ENCODE results near the gene BICD2.

The BICD2 gene

GRCh38 chr9:92760070-92760469, 4.6 kb downstream of the BICD2 start:
- Histone ChIP-seq H3K36me3 (ENCODE audit: control insufficient read depth, insufficient read depth, low read length) (no peaks in the 10 kb centered on the region), H3K4me1 (ENCODE audit: control insufficient read depth, insufficient read depth, low read length) (peaks cover 16% of the 10 kb centered on the region), H3K27me3 (ENCODE audit: control insufficient read depth, insufficient read depth, low read length) (no peaks in the 10 kb centered on the region), H3K27ac (ENCODE audit: low read depth, low read length) (no peak overlapping the region), H3K9me3 (ENCODE audit: control insufficient read depth, insufficient read depth, low read length) (no peaks in the 10 kb centered on the region), H3K4me3 (ENCODE audit: low read depth, low read length) (no peak overlapping the region), H3K9ac (ENCODE audit: low read depth, low read length) (no peak overlapping the region)

- Histone ChIP-seq H3K27ac (ENCODE audit: low read depth, low read length) (no peak overlapping the region), H3K9me3 (ENCODE audit: control insufficient read depth, insufficient read depth, low read length) (no peaks in the 10 kb centered on the region), H3K36me3 (ENCODE audit: control insufficient read depth, insufficient read depth, low read length) (no peaks in the 10 kb centered on the region), H3K4me3 (ENCODE audit: low read depth, low read length) (no peak overlapping the region), H3K9ac (ENCODE audit: low read depth, low read length) (no peak overlapping the region), H3K27me3 (ENCODE audit: control insufficient read depth, insufficient read depth, low read length) (no peaks in the 10 kb centered on the region), H3K4me1 (ENCODE audit: control insufficient read depth, insufficient read depth, low read length) (peaks cover 16% of the 10 kb centered on the region)
Observed at GRCh38 chr9:92759446-92759845, 5.2 kb downstream of the BICD2 start.

GRCh38 chr9:92756792-92757191, 7.8 kb downstream of the BICD2 start:
- Histone ChIP-seq H3K27ac (ENCODE audit: low read depth, low read length) (no peak overlapping the region), H3K9me3 (ENCODE audit: control insufficient read depth, insufficient read depth, low read length) (no peaks in the 10 kb centered on the region), H3K9ac (ENCODE audit: low read depth, low read length) (no peak overlapping the region), H3K4me1 (ENCODE audit: control insufficient read depth, insufficient read depth, low read length) (peaks cover 14% of the 10 kb centered on the region), H3K36me3 (ENCODE audit: control insufficient read depth, insufficient read depth, low read length) (no peaks in the 10 kb centered on the region), H3K27me3 (ENCODE audit: control insufficient read depth, insufficient read depth, low read length) (no peaks in the 10 kb centered on the region), H3K4me3 (ENCODE audit: low read depth, low read length) (no peak overlapping the region)

GRCh38 chr9:92754091-92754745, 10.4 kb downstream of the BICD2 start:
- H3K4me3 ChIP-seq (ENCODE audit: low read depth, low read length): no peak overlapping the region
- H3K9ac ChIP-seq (ENCODE audit: low read depth, low read length): no peak overlapping the region

GRCh38 chr9:92752812-92753404, 11.7 kb downstream of the BICD2 start:
- H3K36me3 ChIP-seq (ENCODE audit: control insufficient read depth, insufficient read depth, low read length): no peaks in the 10 kb centered on the region
- H3K27ac ChIP-seq (ENCODE audit: low read depth, low read length): no peak overlapping the region
- H3K9ac ChIP-seq (ENCODE audit: low read depth, low read length): no peak overlapping the region
- H3K27me3 ChIP-seq (ENCODE audit: control insufficient read depth, insufficient read depth, low read length): no peaks in the 10 kb centered on the region
- H3K9me3 ChIP-seq (ENCODE audit: control insufficient read depth, insufficient read depth, low read length): no peaks in the 10 kb centered on the region
- H3K4me3 ChIP-seq (ENCODE audit: low read depth, low read length): no peak overlapping the region
- H3K4me1 ChIP-seq (ENCODE audit: control insufficient read depth, insufficient read depth, low read length): peaks cover 14% of the 10 kb centered on the region

More at GRCh38 chr9:92754091-92754745, 10.4 kb downstream of the BICD2 start:
- Histone ChIP-seq H3K27me3 (ENCODE audit: control insufficient read depth, insufficient read depth, low read length) (no peaks in the 10 kb centered on the region), H3K9me3 (ENCODE audit: control insufficient read depth, insufficient read depth, low read length) (no peaks in the 10 kb centered on the region), H3K27ac (ENCODE audit: low read depth, low read length) (no peak overlapping the region), H3K36me3 (ENCODE audit: control insufficient read depth, insufficient read depth, low read length) (no peaks in the 10 kb centered on the region), H3K4me1 (ENCODE audit: control insufficient read depth, insufficient read depth, low read length) (peaks cover 14% of the 10 kb centered on the region)

GRCh38 chr9:92749934-92750315, 14.7 kb downstream of the BICD2 start:
- Histone ChIP-seq H3K9ac (ENCODE audit: low read depth, low read length) (no peak overlapping the region), H3K27ac (ENCODE audit: low read depth, low read length) (no peak overlapping the region), H3K9me3 (ENCODE audit: control insufficient read depth, insufficient read depth, low read length) (no peaks in the 10 kb centered on the region), H3K36me3 (ENCODE audit: control insufficient read depth, insufficient read depth, low read length) (no peaks in the 10 kb centered on the region), H3K4me3 (ENCODE audit: low read depth, low read length) (no peak overlapping the region), H3K27me3 (ENCODE audit: control insufficient read depth, insufficient read depth, low read length) (no peaks in the 10 kb centered on the region), H3K4me1 (ENCODE audit: control insufficient read depth, insufficient read depth, low read length) (peaks cover 14% of the 10 kb centered on the region)

GRCh38 chr9:92749071-92749933, 15.3 kb downstream of the BICD2 start:
- Histone ChIP-seq H3K9me3 (ENCODE audit: control insufficient read depth, insufficient read depth, low read length) (no peaks in the 10 kb centered on the region), H3K36me3 (ENCODE audit: control insufficient read depth, insufficient read depth, low read length) (no peaks in the 10 kb centered on the region), H3K4me1 (ENCODE audit: control insufficient read depth, insufficient read depth, low read length) (peaks cover 13% of the 10 kb centered on the region), H3K9ac (ENCODE audit: low read depth, low read length) (no peak overlapping the region), H3K27me3 (ENCODE audit: control insufficient read depth, insufficient read depth, low read length) (no peaks in the 10 kb centered on the region), H3K4me3 (ENCODE audit: low read depth, low read length) (no peak overlapping the region), H3K27ac (ENCODE audit: low read depth, low read length) (no peak overlapping the region)

- no peak overlapping the region for H3K27ac ChIP-seq (ENCODE audit: low read depth, low read length)
- no peaks in the 10 kb centered on the region for H3K27me3 ChIP-seq (ENCODE audit: control insufficient read depth, insufficient read depth, low read length)
- H3K4me3 ChIP-seq (ENCODE audit: low read depth, low read length): no peak overlapping the region
- peaks cover 10% of the 10 kb centered on the region for H3K4me1 ChIP-seq (ENCODE audit: control insufficient read depth, insufficient read depth, low read length)
- H3K9ac ChIP-seq (ENCODE audit: low read depth, low read length): no peak overlapping the region
- H3K9me3 ChIP-seq (ENCODE audit: control insufficient read depth, insufficient read depth, low read length): no peaks in the 10 kb centered on the region
- H3K36me3 ChIP-seq (ENCODE audit: control insufficient read depth, insufficient read depth, low read length): no peaks in the 10 kb centered on the region
Observed at GRCh38 chr9:92748233-92748497, 16.5 kb downstream of the BICD2 start.

GRCh38 chr9:92747459-92748232, 17.0 kb downstream of the BICD2 start:
- H3K4me3 ChIP-seq (ENCODE audit: low read depth, low read length): no peak overlapping the region
- H3K27ac ChIP-seq (ENCODE audit: low read depth, low read length): no peak overlapping the region
- H3K4me1 ChIP-seq (ENCODE audit: control insufficient read depth, insufficient read depth, low read length): peaks cover 10% of the 10 kb centered on the region
- no peaks in the 10 kb centered on the region for H3K36me3 ChIP-seq (ENCODE audit: control insufficient read depth, insufficient read depth, low read length)
- no peaks in the 10 kb centered on the region for H3K9me3 ChIP-seq (ENCODE audit: control insufficient read depth, insufficient read depth, low read length)
- H3K27me3 ChIP-seq (ENCODE audit: control insufficient read depth, insufficient read depth, low read length): no peaks in the 10 kb centered on the region
- no peak overlapping the region for H3K9ac ChIP-seq (ENCODE audit: low read depth, low read length)

GRCh38 chr9:92746567-92747458, 17.8 kb downstream of the BICD2 start:
- Histone ChIP-seq H3K27me3 (ENCODE audit: control insufficient read depth, insufficient read depth, low read length) (no peaks in the 10 kb centered on the region), H3K9me3 (ENCODE audit: control insufficient read depth, insufficient read depth, low read length) (no peaks in the 10 kb centered on the region), H3K4me1 (ENCODE audit: control insufficient read depth, insufficient read depth, low read length) (peaks cover 10% of the 10 kb centered on the region), H3K36me3 (ENCODE audit: control insufficient read depth, insufficient read depth, low read length) (no peaks in the 10 kb centered on the region), H3K4me3 (ENCODE audit: low read depth, low read length) (no peak overlapping the region), H3K9ac (ENCODE audit: low read depth, low read length) (no peak overlapping the region), H3K27ac (ENCODE audit: low read depth, low read length) (no peak overlapping the region)

All from HUES48 (cell line).